Suppressor macrophage treated with lipopolysaccharide for 4 hours (primary cell): Measurements from ENCODE around the gene CCDC88A.
A peak's percentile ranks its signal among the peaks of the same experiment; 100 is the strongest.
"Not testable (repeated sequence)": the region's sequence is repeated elsewhere in the genome, so short reads cannot be mapped to it uniquely, and the experiment has no call there.

ENCODE experiments used
- DNase-seq: peaks from one replicate; pipeline ENCODE4 v3.0.0-alpha.2; 2020

The CCDC88A gene

GRCh38 chr2:55419679-55420438, at the start of gene CCDC88A:
CCDC88A (minus strand) TSS chr2:55419856; CDS start chr2:55419079, 777 bp downstream.
- peak; percentile 96 for DNase-seq

- no peak for DNase-seq
Measured at GRCh38 chr2:55461679-55462078, 42.0 kb upstream of the CCDC88A start.

GRCh38 chr2:55460562-55460961, 40.9 kb upstream of the CCDC88A start:
- peak; percentile 65 for DNase-seq

GRCh38 chr2:55459714-55460274, 40.1 kb upstream of the CCDC88A start:
- DNase-seq, result no peak

GRCh38 chr2:55459279-55459678, 39.6 kb upstream of the CCDC88A start:
- no peak for DNase-seq

- DNase-seq, result no peak
Measured at GRCh38 chr2:55454121-55454520, 34.5 kb upstream of the CCDC88A start.

GRCh38 chr2:55452879-55453278, 33.2 kb upstream of the CCDC88A start:
- no peak for DNase-seq

GRCh38 chr2:55451699-55452098, 32.0 kb upstream of the CCDC88A start:
- DNase-seq, result no peak

GRCh38 chr2:55450014-55450413, 30.4 kb upstream of the CCDC88A start:
- not testable (repeated sequence) for DNase-seq

- not testable (repeated sequence) for DNase-seq
Measured at GRCh38 chr2:55442045-55442760, 22.5 kb upstream of the CCDC88A start.

- DNase-seq, result no peak
Measured at GRCh38 chr2:55441280-55441892, 21.7 kb upstream of the CCDC88A start.

GRCh38 chr2:55439101-55439397, 19.4 kb upstream of the CCDC88A start:
- no peak for DNase-seq

GRCh38 chr2:55438391-55439100, 18.9 kb upstream of the CCDC88A start:
- no peak for DNase-seq

- no peak for DNase-seq
Measured at GRCh38 chr2:55437515-55438390, 18.1 kb upstream of the CCDC88A start.

GRCh38 chr2:55431982-55432627, 12.4 kb upstream of the CCDC88A start:
- peak; percentile 62 for DNase-seq

- DNase-seq, result peak; percentile 66
Measured at GRCh38 chr2:55430211-55430975, 10.7 kb upstream of the CCDC88A start.

GRCh38 chr2:55428258-55428657, 8.6 kb upstream of the CCDC88A start:
- DNase-seq, result no peak

- DNase-seq, result peak; percentile 90
Measured at GRCh38 chr2:55425431-55425831, 5.8 kb upstream of the CCDC88A start.

GRCh38 chr2:55422876-55423665, 3.4 kb upstream of the CCDC88A start:
- peak; percentile 78 for DNase-seq

GRCh38 chr2:55421326-55421725, 1.7 kb upstream of the CCDC88A start:
- DNase-seq, result no peak
